Spleen (tissue), 7 donors: Measurements from ENCODE around the gene FMN2.

Source experiments
- POLR2A ChIP-seq, 3 donors: fragments of 450-650 bp; IDR thresholded peaks; one replicate each; pipeline ENCODE4 v1.5.1; 2017; ENCODE audit warnings: antibody characterized with exemption in 3 of 3, mild to moderate bottlenecking in 1 of 3
- POLR2AphosphoS5 ChIP-seq, 3 donors: sonication (generic); formaldehyde crosslinking; IDR thresholded peaks; one replicate each; pipeline ENCODE4 v1.5.1; 2017; ENCODE audit warnings: antibody characterized with exemption in 3 of 3
- TF ChIP-seq, protein P1 (sequence below), 11 experiments: fragments of 200-600 bp in 7 of 11; fragments of 450-650 bp in 4 of 11; sonication (generic) in 4 of 11; IDR thresholded peaks in 8 of 11; conservative IDR thresholded peaks in 3 of 11; 1 replicate in 7 of 11; 2 replicates in 4 of 11; pipeline versions ENCODE4 v1.4.0 to v1.8.0; 2016 to 2021; ENCODE audit warnings: antibody characterized with exemption in 11 of 11, inconsistent platforms in 4 of 11, mild to moderate bottlenecking in 1 of 11
- donor health status: DM: no; HTN: no; CAD: no; lungs with moderate emphysema.
- donor health status: DM: no; HTN: no; CAD: no.
- donor health status: DM: no; HTN: no; CAD: no.

DNA sequence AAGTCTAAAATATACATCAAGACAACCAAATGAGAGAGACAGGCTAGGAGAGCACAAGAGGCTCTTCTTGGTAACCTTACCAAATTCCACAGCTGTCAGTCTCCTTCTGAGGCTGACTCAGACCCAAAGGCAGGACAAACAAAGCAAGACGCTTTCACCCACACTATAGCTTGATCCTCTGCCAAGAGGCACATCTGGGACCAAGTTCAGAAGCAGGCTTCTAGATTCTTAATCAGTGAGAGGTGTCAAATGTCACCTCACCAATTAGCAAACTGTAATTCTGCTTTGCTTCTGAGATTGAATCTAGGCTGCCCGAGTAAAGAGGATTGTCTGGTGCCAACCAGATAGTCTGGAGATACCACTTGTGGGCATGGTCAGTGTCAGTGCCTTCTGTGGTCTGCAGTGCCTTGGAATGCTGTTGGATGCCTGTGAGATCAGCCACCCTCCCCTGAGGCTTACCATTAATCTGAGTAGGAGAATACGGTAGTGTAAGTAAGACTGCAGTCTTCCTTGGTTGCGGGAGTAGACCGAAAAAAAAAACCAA is 151.0 kb downstream of the FMN2 start:
- TF ChIP-seq, protein P1, sequence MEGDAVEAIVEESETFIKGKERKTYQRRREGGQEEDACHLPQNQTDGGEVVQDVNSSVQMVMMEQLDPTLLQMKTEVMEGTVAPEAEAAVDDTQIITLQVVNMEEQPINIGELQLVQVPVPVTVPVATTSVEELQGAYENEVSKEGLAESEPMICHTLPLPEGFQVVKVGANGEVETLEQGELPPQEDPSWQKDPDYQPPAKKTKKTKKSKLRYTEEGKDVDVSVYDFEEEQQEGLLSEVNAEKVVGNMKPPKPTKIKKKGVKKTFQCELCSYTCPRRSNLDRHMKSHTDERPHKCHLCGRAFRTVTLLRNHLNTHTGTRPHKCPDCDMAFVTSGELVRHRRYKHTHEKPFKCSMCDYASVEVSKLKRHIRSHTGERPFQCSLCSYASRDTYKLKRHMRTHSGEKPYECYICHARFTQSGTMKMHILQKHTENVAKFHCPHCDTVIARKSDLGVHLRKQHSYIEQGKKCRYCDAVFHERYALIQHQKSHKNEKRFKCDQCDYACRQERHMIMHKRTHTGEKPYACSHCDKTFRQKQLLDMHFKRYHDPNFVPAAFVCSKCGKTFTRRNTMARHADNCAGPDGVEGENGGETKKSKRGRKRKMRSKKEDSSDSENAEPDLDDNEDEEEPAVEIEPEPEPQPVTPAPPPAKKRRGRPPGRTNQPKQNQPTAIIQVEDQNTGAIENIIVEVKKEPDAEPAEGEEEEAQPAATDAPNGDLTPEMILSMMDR (IDR thresholded peaks at IDR 0.05 in 8 of 11, conservative IDR thresholded peaks at IDR 0.05 in 3 of 11): no peak
- TF ChIP-seq POLR2AphosphoS5 (IDR thresholded peaks at IDR 0.05) (no peak), POLR2A (IDR thresholded peaks at IDR 0.05) (no peak)
